Measurements from ENCODE around the gene TRMT2A.
A peak's percentile ranks its signal among the peaks of the same experiment; 100 is the strongest.

TRMT2A gene

GRCh38 chr22:20125201-20126174, 8.5 kb upstream of the TRMT2A start:
- DNase-seq (ENCODE audit: insufficient read length, low spot score) (no peak), FAIRE-seq (no peak)
- 0 out of 2 replicates have a peak, but pooled peaks have one; percentile 19 for TF ChIP-seq POLR2AphosphoS5 (IDR thresholded peaks at IDR 0.05; ENCODE audit: low read depth, low read length)
- no peak for TF ChIP-seq TAF1 (IDR thresholded peaks at IDR 0.05; ENCODE audit: low read depth, low read length)

- no peak for TF ChIP-seq POU2F2 (IDR thresholded peaks at IDR 0.05; ENCODE audit: low read depth, low read length)
- no peak for TF ChIP-seq PAX5 (IDR thresholded peaks at IDR 0.05; ENCODE audit: insufficient read depth, low read length, severe bottlenecking)
- no peak for TF ChIP-seq POLR2AphosphoS5 (IDR thresholded peaks at IDR 0.05; ENCODE audit: low read depth, low read length)
- no peak for TF ChIP-seq TAF1 (IDR thresholded peaks at IDR 0.05; ENCODE audit: low read depth, low read length)
- TF ChIP-seq SPI1 (IDR thresholded peaks at IDR 0.05; ENCODE audit: low read depth, low read length) = no peak
- TF ChIP-seq POLR2A (IDR thresholded peaks at IDR 0.05; ENCODE audit: low read depth, low read length) = no peak
- FAIRE-seq (no peak), DNase-seq (ENCODE audit: insufficient read length, low spot score) (no peak)
Observed at GRCh38 chr22:20124083-20124787, 7.2 kb upstream of the TRMT2A start.

GRCh38 chr22:20123366-20124082, 6.5 kb upstream of the TRMT2A start:
- no peak for TF ChIP-seq PAX5 (IDR thresholded peaks at IDR 0.05; ENCODE audit: insufficient read depth, low read length, severe bottlenecking)
- 0 out of 2 replicates have a peak, but pooled peaks have one; percentile 19 for TF ChIP-seq POLR2AphosphoS5 (IDR thresholded peaks at IDR 0.05; ENCODE audit: low read depth, low read length)
- peak; percentile 22 for TF ChIP-seq POLR2A (IDR thresholded peaks at IDR 0.05; ENCODE audit: low read depth, low read length)
- TF ChIP-seq SPI1 (IDR thresholded peaks at IDR 0.05; ENCODE audit: low read depth, low read length) = no peak
- no peak for TF ChIP-seq TAF1 (IDR thresholded peaks at IDR 0.05; ENCODE audit: low read depth, low read length)
- TF ChIP-seq POU2F2 (IDR thresholded peaks at IDR 0.05; ENCODE audit: low read depth, low read length) = no peak
- FAIRE-seq = no peak

GRCh38 chr22:20121856-20122415, 4.9 kb upstream of the TRMT2A start:
- TF ChIP-seq POLR2A (IDR thresholded peaks at IDR 0.05; ENCODE audit: low read depth, low read length) (no peak), POU2F2 (IDR thresholded peaks at IDR 0.05; ENCODE audit: low read depth, low read length) (no peak)
- FAIRE-seq (no peak), DNase-seq (ENCODE audit: insufficient read length, low spot score) (no peak)

More at GRCh38 chr22:20123366-20124082, 6.5 kb upstream of the TRMT2A start:
- no peak for DNase-seq (ENCODE audit: insufficient read length, low spot score)

- FAIRE-seq (no peak), DNase-seq (ENCODE audit: insufficient read length, low spot score) (no peak)
- TF ChIP-seq SPI1 (IDR thresholded peaks at IDR 0.05; ENCODE audit: low read depth, low read length) (no peak), POLR2A (IDR thresholded peaks at IDR 0.05; ENCODE audit: low read depth, low read length) (no peak; the same call in 1 of the 2 replicates), PAX5 (IDR thresholded peaks at IDR 0.05; ENCODE audit: insufficient read depth, low read length, severe bottlenecking) (no peak), POU2F2 (IDR thresholded peaks at IDR 0.05; ENCODE audit: low read depth, low read length) (no peak), POLR2AphosphoS5 (IDR thresholded peaks at IDR 0.05; ENCODE audit: low read depth, low read length) (no peak), TAF1 (IDR thresholded peaks at IDR 0.05; ENCODE audit: low read depth, low read length) (no peak)
Observed at GRCh38 chr22:20118300-20119020, 1.4 kb upstream of the TRMT2A start.

- FAIRE-seq = peak; percentile 57
- DNase-seq (ENCODE audit: insufficient read length, low spot score) = peak; percentile 59
- no peak for TF ChIP-seq PAX5 (IDR thresholded peaks at IDR 0.05; ENCODE audit: insufficient read depth, low read length, severe bottlenecking)
- peak; percentile 52; the same call in 1 of the 2 replicates for TF ChIP-seq TAF1 (IDR thresholded peaks at IDR 0.05; ENCODE audit: low read depth, low read length)
- no peak for TF ChIP-seq POU2F2 (IDR thresholded peaks at IDR 0.05; ENCODE audit: low read depth, low read length)
- no peak for TF ChIP-seq SPI1 (IDR thresholded peaks at IDR 0.05; ENCODE audit: low read depth, low read length)
- no peak; the same call in 1 of the 2 replicates for TF ChIP-seq POLR2A (IDR thresholded peaks at IDR 0.05; ENCODE audit: low read depth, low read length)
- TF ChIP-seq POLR2AphosphoS5 (IDR thresholded peaks at IDR 0.05; ENCODE audit: low read depth, low read length) = peak; percentile 61; the same call in 1 of the 2 replicates
Observed at GRCh38 chr22:20117633-20118299, 740 bp upstream of the TRMT2A start.

- DNase-seq (ENCODE audit: insufficient read length, low spot score) = peak; percentile 53
- FAIRE-seq = no peak
- TF ChIP-seq POLR2AphosphoS5 (IDR thresholded peaks at IDR 0.05; ENCODE audit: low read depth, low read length) (0 out of 2 replicates have a peak, but pooled peaks have one; percentile 34), POU2F2 (IDR thresholded peaks at IDR 0.05; ENCODE audit: low read depth, low read length) (no peak)
Observed at GRCh38 chr22:20116376-20116950, 563 bp downstream of the TRMT2A start.

All from GM12891 (cell line).